Measurements from ENCODE around the gene TK1. TPM values are rescaled to one million over a fixed set of nuclear protein-coding genes. Genes with fewer than 3 reads are reported as not detected.

TK1 gene
- total and polyA plus RNA-seq, 7 experiments from 2014 or later = 0.20 to 57.7 (median 0.29) TPM; not detected in 2

- intact Hi-C loops (cut with micrococcal nuclease) = loop anchor here in 1 of 2 donors (10.0 kb wide), 1 partner anchor 67 kb away; the partner anchor contains the start of gene BIRC5
- no peaks in the 10 kb centered on the region for H3K27me3 ChIP-seq (ENCODE audit: control insufficient read depth in 2 of 2, insufficient read depth in 2 of 2, low read length in 2 of 2)
- DNase-seq = peak in 4 of 9 donors; percentile 30 to 44 (median 36)
- H3K4me1 Mint-ChIP-seq = peaks cover 15 to 37% (median 32%) of the 10 kb centered on the region in 7 donors
- H3K9me3 Mint-ChIP-seq = no peaks in the 10 kb centered on the region
- peaks cover 0 to 4% (median 0%) of the 10 kb centered on the region in 3 experiments for H3K36me3 ChIP-seq (ENCODE audit: control insufficient read depth in 2 of 3, insufficient read depth in 3 of 3, low read length in 3 of 3)
- ATAC-seq = peak; percentile 74
- CTCF ChIA-PET = interaction anchor here (0.6 to 2.9 kb wide), 3 partner anchors 27 to 60 kb away, joined by 3 to 13 read pairs (median 3); no protein-coding TSS in a partner anchor
- peak overlapping the region in 4 of 10 donors; percentile 5 to 46 (median 18) for H3K4me3 Mint-ChIP-seq
- POLR2A ChIA-PET = interaction anchor here (0.6 to 27.0 kb wide), 5 partner anchors 18 to 34 kb away, joined by 3 to 898 read pairs (median 5); partner anchors contain the start of genes SYNGR2, TMC6 and TMC8
- H3K27me3 Mint-ChIP-seq = peaks cover 0 to 4% (median 0%) of the 10 kb centered on the region in 5 donors
- H3K4me1 ChIP-seq (ENCODE audit: control insufficient read depth in 2 of 2, insufficient read depth in 2 of 2, low read length in 2 of 2) = peaks cover 0 to 16% of the 10 kb centered on the region in 2 donors
- H3K9me3 ChIP-seq (ENCODE audit: control insufficient read depth in 2 of 3, low read length in 3 of 3) = no peaks in the 10 kb centered on the region
- H3K27ac ChIP-seq (ENCODE audit: low read depth, low read length) = peak overlapping the region; percentile 25
- peak overlapping the region; percentile 3 to 87 (median 64) for H3K27ac Mint-ChIP-seq
- H3K4me3 ChIP-seq (ENCODE audit: low read length) = no peak overlapping the region
- peaks cover 0 to 4% (median 0%) of the 10 kb centered on the region in 5 donors for H3K36me3 Mint-ChIP-seq
These were observed 39.4 kb downstream of the TK1 start for GRCh38 chr17:78147315-78147998.

- H3K4me1 ChIP-seq (ENCODE audit: control insufficient read depth in 2 of 2, insufficient read depth in 2 of 2, low read length in 2 of 2) = peaks cover 0 to 22% of the 10 kb centered on the region in 2 donors
- intact Hi-C loops (cut with micrococcal nuclease) = loop anchor here in 1 of 2 donors (10.0 kb wide), 1 partner anchor 68 kb away; the partner anchor contains the start of gene BIRC5
These were observed 40.0 kb downstream of the TK1 start for GRCh38 chr17:78146881-78147280.

GRCh38 chr17:78146471-78146869 is 40.4 kb downstream of the TK1 start:
- ChIA-PET CTCF (interaction anchor here (0.6 kb wide), 1 partner anchor 145 kb away, joined by 4 read pairs; no protein-coding TSS in a partner anchor), POLR2A (interaction anchor here (0.6 to 27.0 kb wide), 5 partner anchors 17 to 33 kb away, joined by 3 to 898 read pairs (median 5); partner anchors contain the start of genes SYNGR2, TMC6 and TMC8)
- no peak overlapping the region for H3K4me3 Mint-ChIP-seq
- ATAC-seq (no peak), DNase-seq (no peak)
- H3K36me3 ChIP-seq (ENCODE audit: control insufficient read depth in 2 of 3, insufficient read depth in 3 of 3, low read length in 3 of 3) = peaks cover 0 to 14% (median 0%) of the 10 kb centered on the region in 3 experiments
- intact Hi-C loops (cut with micrococcal nuclease) = loop anchor here in 1 of 2 donors (10.0 kb wide), 1 partner anchor 68 kb away; the partner anchor contains the start of gene BIRC5
- no peaks in the 10 kb centered on the region for H3K9me3 Mint-ChIP-seq
- peaks cover 0 to 6% (median 0%) of the 10 kb centered on the region in 5 donors for H3K36me3 Mint-ChIP-seq
- H3K27ac Mint-ChIP-seq = peak overlapping the region in 3 of 9 donors; percentile 11 to 54 (median 38)
- H3K4me1 Mint-ChIP-seq = peaks cover 20 to 42% (median 39%) of the 10 kb centered on the region in 7 donors
- peaks cover 0 to 26% of the 10 kb centered on the region in 2 donors for H3K4me1 ChIP-seq (ENCODE audit: control insufficient read depth in 2 of 2, insufficient read depth in 2 of 2, low read length in 2 of 2)
- H3K27ac ChIP-seq (ENCODE audit: low read depth, low read length) = no peak overlapping the region
- peaks cover 0 to 4% (median 0%) of the 10 kb centered on the region in 5 donors for H3K27me3 Mint-ChIP-seq
- no peaks in the 10 kb centered on the region for H3K27me3 ChIP-seq (ENCODE audit: control insufficient read depth in 2 of 2, insufficient read depth in 2 of 2, low read length in 2 of 2)
- H3K9me3 ChIP-seq (ENCODE audit: control insufficient read depth in 2 of 3, low read length in 3 of 3) = no peaks in the 10 kb centered on the region
- no peak overlapping the region for H3K4me3 ChIP-seq (ENCODE audit: low read length)

More at GRCh38 chr17:78146881-78147280, 40.0 kb downstream of the TK1 start:
- ATAC-seq (no peak), DNase-seq (no peak)
- peaks cover 0 to 6% (median 0%) of the 10 kb centered on the region in 5 donors for H3K36me3 Mint-ChIP-seq
- Histone ChIP-seq H3K9me3 (ENCODE audit: control insufficient read depth in 2 of 3, low read length in 3 of 3) (no peaks in the 10 kb centered on the region), H3K36me3 (ENCODE audit: control insufficient read depth in 2 of 3, insufficient read depth in 3 of 3, low read length in 3 of 3) (peaks cover 0 to 10% (median 0%) of the 10 kb centered on the region in 3 experiments), H3K4me3 (ENCODE audit: low read length) (no peak overlapping the region), H3K27ac (ENCODE audit: low read depth, low read length) (no peak overlapping the region), H3K27me3 (ENCODE audit: control insufficient read depth in 2 of 2, insufficient read depth in 2 of 2, low read length in 2 of 2) (no peaks in the 10 kb centered on the region)
- no peaks in the 10 kb centered on the region for H3K9me3 Mint-ChIP-seq
- H3K4me3 Mint-ChIP-seq = no peak overlapping the region
- H3K4me1 Mint-ChIP-seq = peaks cover 19 to 42% (median 38%) of the 10 kb centered on the region in 7 donors
- peaks cover 0 to 4% (median 0%) of the 10 kb centered on the region in 5 donors for H3K27me3 Mint-ChIP-seq
- CTCF ChIA-PET = no interaction called here
- H3K27ac Mint-ChIP-seq = peak overlapping the region in 6 of 9 donors; percentile 14 to 87 (median 46)
- POLR2A ChIA-PET = interaction anchor here (0.6 to 27.0 kb wide), 5 partner anchors 17 to 34 kb away, joined by 3 to 898 read pairs (median 5); partner anchors contain the start of genes SYNGR2, TMC6 and TMC8

GRCh38 chr17:78144736-78145641 is 41.9 kb downstream of the TK1 start:
- H3K27ac Mint-ChIP-seq = peak overlapping the region in 3 of 9 donors; percentile 76 to 88 (median 80)
- CTCF ChIA-PET = interaction anchor here (0.8 to 1.1 kb wide), 2 partner anchors 32 to 86 kb away, joined by 5 read pairs; no protein-coding TSS in a partner anchor
- peak overlapping the region in 1 of 10 donors; percentile 14 for H3K4me3 Mint-ChIP-seq

GRCh38 chr17:78144147-78144719 is 42.6 kb downstream of the TK1 start:
- no peak overlapping the region for H3K4me3 ChIP-seq (ENCODE audit: low read length)
- H3K9me3 ChIP-seq (ENCODE audit: control insufficient read depth in 2 of 3, low read length in 3 of 3) = no peaks in the 10 kb centered on the region
- peak overlapping the region in 7 of 9 donors; percentile 44 to 88 (median 78) for H3K27ac Mint-ChIP-seq
- peaks cover 0 to 4% (median 0%) of the 10 kb centered on the region in 5 donors for H3K27me3 Mint-ChIP-seq
- ChIA-PET CTCF (interaction anchor here (0.8 to 1.1 kb wide), 2 partner anchors 32 to 85 kb away, joined by 5 read pairs; no protein-coding TSS in a partner anchor), POLR2A (interaction anchor here (0.7 to 27.3 kb wide), 8 partner anchors 8 to 43 kb away, joined by 3 to 898 read pairs (median 4); partner anchors contain the start of genes AFMID, TK1, TMC6 and TMC8)
- H3K4me1 ChIP-seq (ENCODE audit: control insufficient read depth in 2 of 2, insufficient read depth in 2 of 2, low read length in 2 of 2) = peaks cover 9 to 41% of the 10 kb centered on the region in 2 donors
- no peak for ATAC-seq
- H3K27ac ChIP-seq (ENCODE audit: low read depth, low read length) = peak overlapping the region; percentile 37
- H3K36me3 Mint-ChIP-seq = peaks cover 0 to 13% (median 4%) of the 10 kb centered on the region in 5 donors
- H3K9me3 Mint-ChIP-seq = peaks cover 0 to 3% (median 0%) of the 10 kb centered on the region in 11 donors
- H3K27me3 ChIP-seq (ENCODE audit: control insufficient read depth in 2 of 2, insufficient read depth in 2 of 2, low read length in 2 of 2) = no peaks in the 10 kb centered on the region
- no peak for DNase-seq
- peaks cover 0 to 18% (median 0%) of the 10 kb centered on the region in 3 experiments for H3K36me3 ChIP-seq (ENCODE audit: control insufficient read depth in 2 of 3, insufficient read depth in 3 of 3, low read length in 3 of 3)
- H3K4me3 Mint-ChIP-seq = peak overlapping the region in 2 of 10 donors; percentile 11 to 14
- intact Hi-C loops (cut with micrococcal nuclease) = loop anchor here in 1 of 2 donors (10.0 kb wide), 1 partner anchor 71 kb away; the partner anchor contains the start of gene BIRC5
- H3K4me1 Mint-ChIP-seq = peaks cover 30 to 58% (median 54%) of the 10 kb centered on the region in 7 donors

More at GRCh38 chr17:78144736-78145641, 41.9 kb downstream of the TK1 start:
- Mint-ChIP-seq H3K27me3 (peaks cover 0 to 4% (median 0%) of the 10 kb centered on the region in 5 donors), H3K4me1 (peaks cover 27 to 52% (median 49%) of the 10 kb centered on the region in 7 donors), H3K36me3 (peaks cover 0 to 10% (median 3%) of the 10 kb centered on the region in 5 donors), H3K9me3 (peaks cover 0 to 3% (median 0%) of the 10 kb centered on the region in 11 donors)
- peaks cover 0 to 18% (median 0%) of the 10 kb centered on the region in 3 experiments for H3K36me3 ChIP-seq (ENCODE audit: control insufficient read depth in 2 of 3, insufficient read depth in 3 of 3, low read length in 3 of 3)
- no peak for ATAC-seq
- H3K27ac ChIP-seq (ENCODE audit: low read depth, low read length) = no peak overlapping the region
- no peaks in the 10 kb centered on the region for H3K9me3 ChIP-seq (ENCODE audit: control insufficient read depth in 2 of 3, low read length in 3 of 3)
- no peak overlapping the region for H3K4me3 ChIP-seq (ENCODE audit: low read length)
- peaks cover 8 to 37% of the 10 kb centered on the region in 2 donors for H3K4me1 ChIP-seq (ENCODE audit: control insufficient read depth in 2 of 2, insufficient read depth in 2 of 2, low read length in 2 of 2)
- POLR2A ChIA-PET = interaction anchor here (0.7 to 27.3 kb wide), 6 partner anchors 7 to 42 kb away, joined by 3 to 898 read pairs (median 4); partner anchors contain the start of genes AFMID, TK1, TMC6 and TMC8
- no peak for DNase-seq
- intact Hi-C loops (cut with micrococcal nuclease) = loop anchor here in 1 of 2 donors (10.0 kb wide), 1 partner anchor 70 kb away; the partner anchor contains the start of gene BIRC5
- H3K27me3 ChIP-seq (ENCODE audit: control insufficient read depth in 2 of 2, insufficient read depth in 2 of 2, low read length in 2 of 2) = no peaks in the 10 kb centered on the region

All from naive thymus-derived CD4-positive, alpha-beta T cell (primary cell).